ENCODE measurements around the gene SEL1L3. TPM values are rescaled to one million over a fixed set of nuclear protein-coding genes. Genes with fewer than 3 reads are reported as not detected.
"Not testable (repeated sequence)": the region's sequence is repeated elsewhere in the genome, so short reads cannot be mapped to it uniquely, and the experiment has no call there.

The SEL1L3 gene
- total RNA-seq, 1 donor = 6.0 TPM

DNA sequence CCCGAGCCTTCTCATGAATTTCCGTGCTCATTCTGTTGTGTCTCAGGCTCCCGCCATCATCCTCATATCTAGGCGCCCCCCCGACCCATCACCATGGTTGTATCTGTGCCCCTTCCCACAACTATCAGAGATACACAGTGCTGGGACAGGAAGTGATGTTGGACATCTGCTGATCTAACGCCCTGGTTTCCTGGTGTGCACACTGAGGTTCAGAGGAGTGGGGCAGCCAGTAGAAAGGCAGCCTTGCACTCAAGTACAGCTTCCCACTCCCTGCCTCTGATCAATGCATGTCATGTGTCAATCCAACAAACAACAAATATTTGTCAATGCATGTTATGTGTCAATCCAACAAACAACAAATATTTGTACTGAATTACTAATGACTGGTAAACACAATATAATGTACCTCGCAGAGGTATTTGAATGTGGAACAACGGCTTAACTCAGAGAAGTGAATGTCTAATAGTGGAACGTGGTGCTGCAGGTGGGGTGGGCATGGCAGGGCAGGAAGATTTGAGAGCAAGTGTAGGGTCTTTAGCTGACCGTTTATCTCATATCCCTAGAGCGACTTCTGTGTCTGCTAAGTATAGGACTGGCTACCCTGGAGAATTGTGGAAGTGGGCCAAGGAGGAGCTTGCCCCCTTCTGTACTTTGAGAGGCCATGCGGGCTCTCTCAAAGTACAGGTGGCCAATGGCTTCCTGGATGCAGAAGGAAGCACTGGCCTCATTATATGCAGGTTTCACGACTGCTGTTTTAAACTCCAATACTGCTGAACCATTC is 10.3 kb upstream of the SEL1L3 start:
- H3K4me3 ChIP-seq (ENCODE audit: low read depth, low read length) = no peak overlapping the region
- no peak for DNase-seq (ENCODE audit: low read depth)
- TF ChIP-seq, protein P1, sequence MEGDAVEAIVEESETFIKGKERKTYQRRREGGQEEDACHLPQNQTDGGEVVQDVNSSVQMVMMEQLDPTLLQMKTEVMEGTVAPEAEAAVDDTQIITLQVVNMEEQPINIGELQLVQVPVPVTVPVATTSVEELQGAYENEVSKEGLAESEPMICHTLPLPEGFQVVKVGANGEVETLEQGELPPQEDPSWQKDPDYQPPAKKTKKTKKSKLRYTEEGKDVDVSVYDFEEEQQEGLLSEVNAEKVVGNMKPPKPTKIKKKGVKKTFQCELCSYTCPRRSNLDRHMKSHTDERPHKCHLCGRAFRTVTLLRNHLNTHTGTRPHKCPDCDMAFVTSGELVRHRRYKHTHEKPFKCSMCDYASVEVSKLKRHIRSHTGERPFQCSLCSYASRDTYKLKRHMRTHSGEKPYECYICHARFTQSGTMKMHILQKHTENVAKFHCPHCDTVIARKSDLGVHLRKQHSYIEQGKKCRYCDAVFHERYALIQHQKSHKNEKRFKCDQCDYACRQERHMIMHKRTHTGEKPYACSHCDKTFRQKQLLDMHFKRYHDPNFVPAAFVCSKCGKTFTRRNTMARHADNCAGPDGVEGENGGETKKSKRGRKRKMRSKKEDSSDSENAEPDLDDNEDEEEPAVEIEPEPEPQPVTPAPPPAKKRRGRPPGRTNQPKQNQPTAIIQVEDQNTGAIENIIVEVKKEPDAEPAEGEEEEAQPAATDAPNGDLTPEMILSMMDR (IDR thresholded peaks at IDR 0.05; ENCODE audit: insufficient read depth, low read depth, low read length) = no peak

DNA sequence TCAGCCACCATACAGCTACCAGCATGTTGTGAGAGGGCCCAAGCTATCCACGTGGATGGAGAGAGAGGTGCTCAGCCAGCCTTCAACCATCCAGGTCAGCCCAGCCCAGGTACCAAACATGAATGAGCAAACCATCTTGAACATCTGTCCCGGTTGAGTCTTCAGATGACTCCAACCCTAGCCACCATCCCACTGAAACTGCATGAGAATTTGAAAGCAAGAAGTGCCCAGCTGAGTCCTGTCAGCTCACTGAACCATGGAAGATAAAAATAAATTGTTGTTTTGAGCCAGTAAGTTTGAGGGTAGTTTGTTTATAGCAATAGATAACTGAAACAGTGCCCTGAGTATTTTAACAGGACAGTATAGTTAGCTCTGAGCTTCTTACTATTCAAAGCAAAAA is 7.3 kb upstream of the SEL1L3 start:
- H3K4me3 ChIP-seq (ENCODE audit: low read depth, low read length) = no peak overlapping the region
- no peak for DNase-seq (ENCODE audit: low read depth)
- TF ChIP-seq, protein P1 (IDR thresholded peaks at IDR 0.05; ENCODE audit: insufficient read depth, low read depth, low read length) = no peak

DNA sequence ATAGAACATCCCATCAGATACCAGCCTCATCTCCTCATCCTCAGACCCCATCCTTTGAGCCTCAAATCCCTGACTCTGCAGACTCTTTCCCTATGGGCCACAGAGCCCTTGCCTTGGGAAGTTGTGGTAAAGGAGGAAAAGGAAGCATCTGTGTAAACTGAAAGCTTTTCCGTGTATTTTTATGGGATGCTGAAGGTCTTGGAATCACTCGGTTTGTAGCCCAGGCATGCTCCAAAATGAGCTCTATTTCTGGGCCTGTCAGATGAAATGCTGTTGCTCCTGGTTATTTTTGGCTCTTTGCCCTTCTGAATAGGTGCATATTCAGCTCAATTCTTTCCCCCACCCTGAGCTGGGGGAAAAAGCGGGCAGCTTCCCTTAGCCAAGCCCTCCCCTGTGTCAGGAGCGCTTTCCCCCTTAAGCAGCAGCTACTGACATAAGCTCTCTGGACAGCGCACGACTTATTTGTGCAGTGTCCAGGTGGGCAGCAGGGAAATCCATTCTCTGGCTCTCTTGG is 5.0 kb upstream of the SEL1L3 start:
- no peak overlapping the region for H3K4me3 ChIP-seq (ENCODE audit: low read depth, low read length)
- no peak for DNase-seq (ENCODE audit: low read depth)
- TF ChIP-seq, protein P1 (IDR thresholded peaks at IDR 0.05; ENCODE audit: insufficient read depth, low read depth, low read length) = no peak

DNA sequence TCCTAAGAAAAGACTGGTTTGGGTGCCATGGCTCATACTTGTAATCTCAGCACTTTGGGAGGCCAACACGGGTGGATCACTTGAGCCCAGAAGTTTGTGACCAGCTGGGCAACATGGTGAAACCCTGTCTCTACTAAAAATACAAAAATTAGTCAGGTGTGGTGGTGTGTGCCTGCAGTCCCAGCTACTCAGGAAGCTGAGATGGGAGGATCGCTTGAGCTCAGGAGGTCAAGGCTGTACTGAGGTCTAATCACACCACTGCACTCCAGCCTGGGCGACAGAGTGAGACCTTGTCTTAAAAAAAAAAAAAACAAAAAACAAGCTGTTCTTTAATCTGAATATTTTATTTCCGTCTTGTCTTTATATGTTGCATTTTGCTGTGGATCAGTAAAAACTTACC is 3.6 kb upstream of the SEL1L3 start:
- DNase-seq (ENCODE audit: low read depth); H3K4me3 ChIP-seq (ENCODE audit: low read depth, low read length): not testable (repeated sequence)

DNA sequence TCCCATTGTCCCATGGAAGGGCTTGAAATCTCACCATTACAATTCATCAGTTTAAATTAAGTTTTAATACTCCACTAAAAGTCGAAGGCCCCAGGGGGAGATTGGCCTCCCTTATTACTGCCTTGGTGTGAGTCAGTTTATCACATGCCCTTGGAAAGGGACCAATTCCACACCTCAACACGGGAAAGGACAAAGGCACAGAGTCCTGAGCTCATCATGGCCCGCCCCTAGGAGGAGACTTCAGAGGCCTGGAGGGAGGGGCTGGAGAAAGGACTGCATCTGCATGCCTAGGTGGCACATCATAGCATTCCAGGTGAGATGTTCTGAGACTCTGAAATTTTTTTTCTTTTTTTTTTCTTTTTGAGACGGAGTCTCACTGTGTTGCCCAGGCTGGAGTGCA is 2.8 kb upstream of the SEL1L3 start:
- no peak for DNase-seq (ENCODE audit: low read depth)
- H3K4me3 ChIP-seq (ENCODE audit: low read depth, low read length) = no peak overlapping the region
- TF ChIP-seq, protein P1 (IDR thresholded peaks at IDR 0.05; ENCODE audit: insufficient read depth, low read depth, low read length) = no peak

DNA sequence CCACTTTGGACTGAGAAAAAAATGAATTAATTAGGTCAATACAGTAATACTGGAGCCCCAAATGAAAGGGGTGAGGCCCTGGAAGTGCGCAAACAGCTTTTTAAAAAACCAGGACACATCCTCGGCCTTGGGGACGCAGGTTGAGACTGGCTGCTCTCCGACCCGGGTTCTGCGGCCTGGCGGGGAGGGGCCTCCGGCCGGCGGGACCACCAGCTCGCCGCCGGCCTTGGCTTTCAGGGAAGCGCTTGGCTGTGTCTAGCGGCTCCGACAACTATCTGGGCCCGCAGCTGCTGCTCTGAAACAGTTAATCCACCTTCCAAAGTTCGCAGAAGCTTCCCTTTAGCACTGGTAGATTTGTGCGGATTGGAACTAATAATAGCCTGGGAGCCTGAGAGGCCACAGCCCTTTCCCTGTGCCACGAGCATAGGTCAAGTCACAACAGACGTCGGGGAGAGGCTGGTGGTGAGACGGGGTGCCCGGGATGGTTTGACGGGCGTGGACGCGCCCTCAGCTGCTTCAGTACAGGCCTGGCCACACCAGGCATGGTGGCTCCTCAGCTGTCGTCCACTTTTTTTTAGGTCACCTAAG is 1.1 kb upstream of the SEL1L3 start:
- TF ChIP-seq, protein P1 (IDR thresholded peaks at IDR 0.05; ENCODE audit: insufficient read depth, low read depth, low read length) = no peak
- DNase-seq (ENCODE audit: low read depth) = no peak
- no peak overlapping the region for H3K4me3 ChIP-seq (ENCODE audit: low read depth, low read length)

DNA sequence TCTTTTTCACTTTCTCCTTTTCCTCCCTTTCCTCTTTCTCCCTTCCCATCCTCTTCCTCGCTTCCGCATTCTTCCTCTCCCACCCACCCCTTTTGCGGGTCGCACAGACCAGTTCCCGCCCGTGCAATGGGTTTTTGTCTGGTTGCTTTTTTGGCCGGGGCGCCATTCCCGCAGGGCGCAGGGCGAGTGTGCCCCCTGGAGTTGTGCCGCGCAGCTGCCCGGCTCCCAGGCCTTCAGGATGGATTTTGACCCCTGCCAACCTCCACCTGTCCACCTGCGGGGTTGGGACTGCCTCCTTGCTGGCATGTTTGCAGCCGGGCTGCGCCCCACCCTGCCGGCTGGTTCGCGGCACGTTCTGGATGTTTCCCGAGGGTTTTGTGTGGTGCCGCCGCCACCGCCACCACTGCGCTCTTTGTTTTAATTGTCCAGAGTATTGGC is 578 bp upstream of the SEL1L3 start:
- TF ChIP-seq, protein P1 (IDR thresholded peaks at IDR 0.05; ENCODE audit: insufficient read depth, low read depth, low read length) = no peak
- H3K4me3 ChIP-seq (ENCODE audit: low read depth, low read length) = peak overlapping the region; percentile 40
- DNase-seq (ENCODE audit: low read depth) = no peak
